Measurements from ENCODE around the gene PPP2R3B.

DNA sequence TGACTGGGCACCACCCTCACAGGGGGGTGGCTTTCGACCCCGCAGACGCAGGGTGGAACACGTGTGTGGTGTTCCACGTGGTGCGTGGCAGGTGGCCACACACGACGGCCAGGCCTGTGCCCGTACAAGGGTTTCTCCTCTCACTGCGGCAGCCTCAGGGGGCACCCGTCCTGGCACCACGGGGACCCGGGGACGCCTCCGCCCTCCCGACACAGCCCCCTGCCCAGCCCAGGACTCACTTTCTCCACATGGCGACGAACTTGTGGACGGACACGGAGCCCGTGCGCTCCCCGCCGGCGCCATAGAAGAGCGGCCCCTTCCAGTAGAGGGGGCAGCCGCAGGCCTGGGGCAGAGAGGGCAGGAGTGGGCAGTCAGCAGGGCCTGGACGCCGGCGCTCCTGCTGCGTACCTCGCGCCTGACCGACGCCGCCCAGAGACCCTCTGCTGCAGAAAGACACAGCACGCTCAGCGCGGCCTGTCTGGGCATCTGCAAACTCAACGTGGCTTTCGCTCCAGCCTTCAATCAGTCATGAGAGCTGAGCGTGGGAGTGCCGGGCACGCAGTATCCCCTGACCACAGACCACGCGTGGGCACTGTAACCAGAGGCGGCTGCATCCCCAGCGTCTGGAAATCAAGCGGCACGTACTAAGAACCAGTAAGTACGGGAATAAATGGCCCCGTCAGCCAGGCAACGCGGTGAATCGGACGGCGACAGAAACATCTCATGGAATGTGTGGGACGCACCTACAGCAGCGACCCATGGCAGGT, 39.2 kb downstream of the PPP2R3B start:
- TF ChIP-seq, protein P1, sequence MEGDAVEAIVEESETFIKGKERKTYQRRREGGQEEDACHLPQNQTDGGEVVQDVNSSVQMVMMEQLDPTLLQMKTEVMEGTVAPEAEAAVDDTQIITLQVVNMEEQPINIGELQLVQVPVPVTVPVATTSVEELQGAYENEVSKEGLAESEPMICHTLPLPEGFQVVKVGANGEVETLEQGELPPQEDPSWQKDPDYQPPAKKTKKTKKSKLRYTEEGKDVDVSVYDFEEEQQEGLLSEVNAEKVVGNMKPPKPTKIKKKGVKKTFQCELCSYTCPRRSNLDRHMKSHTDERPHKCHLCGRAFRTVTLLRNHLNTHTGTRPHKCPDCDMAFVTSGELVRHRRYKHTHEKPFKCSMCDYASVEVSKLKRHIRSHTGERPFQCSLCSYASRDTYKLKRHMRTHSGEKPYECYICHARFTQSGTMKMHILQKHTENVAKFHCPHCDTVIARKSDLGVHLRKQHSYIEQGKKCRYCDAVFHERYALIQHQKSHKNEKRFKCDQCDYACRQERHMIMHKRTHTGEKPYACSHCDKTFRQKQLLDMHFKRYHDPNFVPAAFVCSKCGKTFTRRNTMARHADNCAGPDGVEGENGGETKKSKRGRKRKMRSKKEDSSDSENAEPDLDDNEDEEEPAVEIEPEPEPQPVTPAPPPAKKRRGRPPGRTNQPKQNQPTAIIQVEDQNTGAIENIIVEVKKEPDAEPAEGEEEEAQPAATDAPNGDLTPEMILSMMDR (IDR thresholded peaks at IDR 0.05) = no peak
- TF ChIP-seq POLR2AphosphoS5 (IDR thresholded peaks at IDR 0.05) (no peak), POLR2A (IDR thresholded peaks at IDR 0.05) (no peak), EP300 (IDR thresholded peaks at IDR 0.05) (no peak)
